ENCODE measurements around the gene POLR3C.

The POLR3C gene

DNA sequence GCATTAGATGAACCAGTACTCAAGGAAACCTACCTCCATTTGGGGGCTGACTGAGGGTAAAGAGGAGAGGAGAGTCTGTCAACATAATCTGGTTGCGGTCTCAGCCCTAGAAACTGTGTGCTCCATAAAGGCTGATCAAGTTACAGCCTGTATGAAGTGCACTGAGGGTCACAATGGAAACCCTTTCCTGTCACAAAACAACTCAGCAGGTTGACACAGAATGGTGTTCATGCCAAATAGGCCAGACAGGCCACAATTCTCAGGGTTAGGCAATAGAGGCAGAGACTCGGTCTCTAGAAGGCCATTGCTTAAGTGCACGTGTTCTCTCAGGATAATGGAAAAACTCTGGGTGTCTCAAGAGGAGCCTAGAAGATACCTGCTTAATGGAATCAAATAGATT, 65.7 kb downstream of the POLR3C start:
- no peak for TF ChIP-seq Cebpa-rat (IDR thresholded peaks at IDR 0.05)
- Histone ChIP-seq H3K4me3 (no peak overlapping the region), H4K20me1 (peaks cover 0 to 8% (median 0%) of the 10 kb centered on the region in 11 experiments; a peak in 1 of 22 replicates), H3K27ac (no peak overlapping the region), H3K36me3 (no peaks in the 10 kb centered on the region), H3K27me3 (peaks cover 8 to 9% (median 9%) of the 10 kb centered on the region in 11 experiments; a peak in 20 of 22 replicates), H3K4me2 (no peak overlapping the region), H3K4me1 (peaks cover 14 to 25% (median 19%) of the 10 kb centered on the region in 10 experiments), H3K9ac (no peak overlapping the region), H3K9me3 (replicated peaks in 1 of 11) (no peaks in the 10 kb centered on the region)

DNA sequence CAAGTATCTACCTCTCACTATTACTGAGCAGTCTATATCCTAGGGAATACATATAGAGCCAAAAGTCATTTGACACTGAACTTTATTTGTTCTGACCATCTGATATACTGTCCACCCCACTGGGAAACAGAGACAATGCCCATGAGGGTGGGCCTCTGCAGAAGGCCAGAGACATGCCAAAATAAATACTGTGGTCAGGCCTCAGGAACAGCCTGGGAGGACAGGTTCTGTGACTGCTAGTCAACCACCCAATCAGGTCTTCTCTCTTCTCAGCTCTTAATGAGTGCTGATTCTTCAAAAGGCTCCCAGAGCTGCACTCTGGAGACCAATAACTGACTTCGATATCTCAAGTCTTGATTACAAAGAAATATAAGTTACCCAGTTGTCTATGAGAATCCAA, 67.1 kb downstream of the POLR3C start:
- Histone ChIP-seq H3K9ac (peak overlapping the region in 3 of 11 experiments; percentile 32 to 47 (median 40); a peak in 3 of 22 replicates), H3K27ac (no peak overlapping the region), H3K4me3 (no peak overlapping the region)

DNA sequence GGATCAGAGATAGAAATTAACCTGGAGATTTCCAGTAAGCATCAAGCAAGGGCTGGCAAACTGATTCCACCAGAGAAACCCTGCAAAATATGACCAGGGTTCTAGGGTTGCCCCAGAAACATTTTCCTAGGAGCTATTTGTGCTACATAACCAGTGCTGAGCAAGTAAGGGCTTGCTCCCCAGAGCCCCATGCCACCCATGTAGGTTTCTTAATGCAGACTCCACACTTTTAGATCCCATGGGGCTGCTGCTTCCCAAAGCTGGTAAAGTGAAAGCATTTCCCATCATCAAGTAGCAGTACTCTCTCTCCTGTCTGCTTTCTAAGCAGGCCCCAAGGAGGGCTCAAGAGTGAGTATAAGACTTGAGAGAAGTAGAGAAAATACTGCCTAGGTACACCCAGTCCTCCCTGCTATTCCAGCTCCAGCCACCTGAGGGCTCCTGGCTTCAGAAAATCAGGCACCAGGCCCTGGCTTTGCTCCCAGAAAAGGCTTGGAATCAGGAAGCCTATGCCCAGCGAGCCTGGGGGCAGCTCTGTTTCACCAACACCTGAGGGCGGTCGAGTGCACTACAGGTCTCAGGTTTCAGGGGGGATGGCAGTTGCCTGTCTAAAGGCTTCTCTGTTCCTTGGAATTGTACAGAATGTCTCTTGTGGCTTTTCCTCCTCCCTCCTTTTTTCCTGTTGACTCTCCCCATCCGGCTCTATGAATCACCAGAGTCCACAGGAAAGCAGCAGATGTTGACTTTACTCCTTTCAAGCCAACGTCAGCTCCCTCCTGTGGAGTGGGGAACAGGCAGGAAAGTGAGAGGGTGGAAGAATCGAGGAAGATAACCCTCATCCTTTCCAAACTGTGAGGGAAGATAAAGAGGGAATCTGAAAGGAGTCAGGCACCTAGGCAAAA, 67.8 kb downstream of the POLR3C start:
- H3K4me1 ChIP-seq, result peaks cover 6 to 16% (median 12%) of the 10 kb centered on the region in 10 experiments; a peak in 19 of 20 replicates
- peak overlapping the region in 9 of 11 experiments; percentile 20 to 66 (median 47); a peak in 14 of 22 replicates for H3K9ac ChIP-seq
- H3K4me2 ChIP-seq, result peak overlapping the region; percentile 4 to 78 (median 56); a peak in 18 of 22 replicates
- peak overlapping the region in 3 of 11 experiments; percentile 11 to 16 (median 12); a peak in 3 of 22 replicates for H3K27ac ChIP-seq
- no peak for TF ChIP-seq Cebpa-rat (IDR thresholded peaks at IDR 0.05)
- no peaks in the 10 kb centered on the region for H3K27me3 ChIP-seq
- no peaks in the 10 kb centered on the region for H3K9me3 ChIP-seq (replicated peaks in 1 of 11)
- H3K36me3 ChIP-seq, result no peaks in the 10 kb centered on the region
- H3K4me3 ChIP-seq, result no peak overlapping the region
- H4K20me1 ChIP-seq, result no peaks in the 10 kb centered on the region

More for the DNA sequence above, 67.1 kb downstream of the POLR3C start:
- Histone ChIP-seq H3K4me1 (peaks cover 8 to 20% (median 12%) of the 10 kb centered on the region in 10 experiments; a peak in 19 of 20 replicates), H3K27me3 (no peaks in the 10 kb centered on the region), H4K20me1 (no peaks in the 10 kb centered on the region), H3K36me3 (no peaks in the 10 kb centered on the region), H3K4me2 (0 out of 22 replicates have a peak overlapping the region, but pooled peaks of 1 of the 11 experiments have one; percentile 66), H3K9me3 (replicated peaks in 1 of 11) (no peaks in the 10 kb centered on the region)
- no peak for TF ChIP-seq Cebpa-rat (IDR thresholded peaks at IDR 0.05)

DNA sequence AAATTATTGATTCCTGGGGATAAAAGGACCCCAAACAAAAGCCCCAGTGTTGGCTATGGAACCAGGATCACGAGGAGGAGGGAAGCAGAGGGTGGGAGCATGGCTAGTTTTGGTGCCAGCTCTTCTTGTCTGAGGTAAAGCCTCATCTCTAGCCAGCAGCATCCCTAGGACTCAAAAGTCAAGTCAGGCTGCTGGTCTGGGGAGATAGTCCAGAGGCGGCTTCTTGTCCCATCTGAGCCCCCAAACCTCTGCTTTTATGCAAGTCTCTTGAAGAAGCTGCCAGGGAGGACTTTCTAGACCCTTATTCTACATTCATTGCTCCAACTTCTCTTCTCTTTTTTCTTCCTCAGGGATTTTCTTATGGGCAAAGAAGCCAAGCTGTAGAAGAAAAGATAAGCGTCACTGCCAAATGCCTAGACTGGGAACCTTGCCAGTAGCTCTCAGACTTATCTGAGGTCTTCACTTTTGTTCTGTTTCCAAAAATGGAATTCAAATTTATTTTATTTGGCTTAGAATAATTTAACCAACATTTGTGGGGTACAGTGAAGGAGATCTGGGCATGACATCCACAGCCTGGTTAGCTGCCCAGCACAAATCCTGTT, 68.6 kb downstream of the POLR3C start:
- peak overlapping the region in 3 of 11 experiments; percentile 11 to 16 (median 12); a peak in 2 of 22 replicates for H3K27ac ChIP-seq
- H3K4me3 ChIP-seq, result no peak overlapping the region
- TF ChIP-seq Cebpa-rat (IDR thresholded peaks at IDR 0.05), result no peak
- H3K27me3 ChIP-seq, result no peaks in the 10 kb centered on the region
- H3K9me3 ChIP-seq (replicated peaks in 1 of 11), result no peaks in the 10 kb centered on the region
- H4K20me1 ChIP-seq, result no peaks in the 10 kb centered on the region
- peak overlapping the region in 10 of 11 experiments; percentile 4 to 78 (median 61); a peak in 16 of 22 replicates for H3K4me2 ChIP-seq
- no peaks in the 10 kb centered on the region for H3K36me3 ChIP-seq
- peaks cover 6 to 16% (median 12%) of the 10 kb centered on the region in 10 experiments; a peak in 19 of 20 replicates for H3K4me1 ChIP-seq
- H3K9ac ChIP-seq, result peak overlapping the region in 9 of 11 experiments; percentile 20 to 66 (median 47); a peak in 13 of 22 replicates

DNA sequence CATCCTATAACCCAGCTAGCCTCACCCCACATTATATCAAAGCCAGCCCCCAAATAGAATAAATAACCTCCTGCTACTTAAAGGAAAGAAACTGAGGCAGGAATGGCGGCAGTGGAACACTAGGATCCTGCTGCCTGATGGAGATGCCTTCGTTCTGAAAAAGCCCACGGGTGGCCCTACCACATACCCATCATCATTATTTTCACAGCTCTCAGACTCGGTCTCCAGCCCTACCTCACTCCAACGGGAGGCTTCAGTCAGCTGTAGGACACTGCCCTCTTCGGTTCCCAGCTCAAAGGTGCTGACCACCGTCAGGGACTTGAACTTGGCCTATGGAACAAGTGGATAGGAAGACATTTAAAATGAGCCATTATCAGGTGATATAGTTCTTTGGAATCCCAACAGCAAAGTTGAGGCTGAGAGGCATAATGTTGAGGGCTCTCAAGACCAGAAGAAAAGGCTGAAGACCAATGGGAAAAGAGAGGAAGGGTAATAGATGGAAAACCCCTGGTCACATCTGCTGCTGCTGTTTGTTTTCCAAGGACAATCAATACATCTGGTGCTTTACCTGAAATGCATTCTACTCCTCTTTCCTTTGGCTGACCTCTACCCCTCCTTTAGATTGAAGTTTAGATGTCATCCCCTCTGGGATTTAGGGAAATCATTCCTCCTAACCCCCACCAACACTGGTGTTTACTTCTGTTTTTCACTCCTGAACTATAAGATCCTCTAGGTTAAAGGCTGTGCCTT, 69.5 kb downstream of the POLR3C start:
- no peak for TF ChIP-seq Cebpa-rat (IDR thresholded peaks at IDR 0.05)
- no peaks in the 10 kb centered on the region for H3K27me3 ChIP-seq
- no peaks in the 10 kb centered on the region for H4K20me1 ChIP-seq
- no peak overlapping the region for H3K4me3 ChIP-seq
- no peaks in the 10 kb centered on the region for H3K9me3 ChIP-seq (replicated peaks in 1 of 11)
- H3K9ac ChIP-seq, result no peak overlapping the region
- no peak overlapping the region for H3K4me2 ChIP-seq
- H3K4me1 ChIP-seq, result peaks cover 6 to 16% (median 12%) of the 10 kb centered on the region in 10 experiments; a peak in 19 of 20 replicates
- H3K36me3 ChIP-seq, result no peaks in the 10 kb centered on the region
- no peak overlapping the region for H3K27ac ChIP-seq

Data from BLaER1 treated with 17β-estradiol and CSF1 and Interleukin-3, amounts not matched to agents 10 nM and 100 nM (cell line).